ENCODE results near the gene AGAP3.

The AGAP3 gene

GRCh38 chr7:151115836-151116418 is 29.7 kb downstream of the AGAP3 start:
- no peak for TF ChIP-seq TAF1 (IDR thresholded peaks at IDR 0.05; ENCODE audit: borderline replicate concordance, insufficient read depth, low read length)

- TF ChIP-seq POLR2AphosphoS5 (IDR thresholded peaks at IDR 0.05; ENCODE audit: low read depth, low read length) (no peak), FOXP2 (optimal IDR thresholded peaks at IDR 0.05; ENCODE audit: borderline replicate concordance, extremely low read depth, extremely low read length, insufficient read depth) (no peak), TAF1 (IDR thresholded peaks at IDR 0.05; ENCODE audit: borderline replicate concordance, insufficient read depth, low read length) (no peak), SIN3A (IDR thresholded peaks at IDR 0.05; ENCODE audit: borderline replicate concordance, insufficient read depth, low read length) (no peak), REST (IDR thresholded peaks at IDR 0.05; ENCODE audit: insufficient read depth in 1 of 2, low read depth in 2 of 2, low read length in 2 of 2) (no peak)
These were observed 30.5 kb downstream of the AGAP3 start for GRCh38 chr7:151116603-151117440.

GRCh38 chr7:151117565-151117964 is 31.3 kb downstream of the AGAP3 start:
- TF ChIP-seq SIN3A (IDR thresholded peaks at IDR 0.05; ENCODE audit: borderline replicate concordance, insufficient read depth, low read length) = no peak
- no peak for TF ChIP-seq FOXP2 (optimal IDR thresholded peaks at IDR 0.05; ENCODE audit: borderline replicate concordance, extremely low read depth, extremely low read length, insufficient read depth)
- no peak for TF ChIP-seq POLR2AphosphoS5 (IDR thresholded peaks at IDR 0.05; ENCODE audit: low read depth, low read length)
- TF ChIP-seq TAF1 (IDR thresholded peaks at IDR 0.05; ENCODE audit: borderline replicate concordance, insufficient read depth, low read length) = no peak
- TF ChIP-seq REST (IDR thresholded peaks at IDR 0.05; ENCODE audit: insufficient read depth in 1 of 2, low read depth in 2 of 2, low read length in 2 of 2) = no peak

- no peak for TF ChIP-seq TAF1 (IDR thresholded peaks at IDR 0.05; ENCODE audit: borderline replicate concordance, insufficient read depth, low read length)
- TF ChIP-seq FOXP2 (optimal IDR thresholded peaks at IDR 0.05; ENCODE audit: borderline replicate concordance, extremely low read depth, extremely low read length, insufficient read depth) = no peak
- TF ChIP-seq SIN3A (IDR thresholded peaks at IDR 0.05; ENCODE audit: borderline replicate concordance, insufficient read depth, low read length) = no peak
- no peak for TF ChIP-seq POLR2AphosphoS5 (IDR thresholded peaks at IDR 0.05; ENCODE audit: low read depth, low read length)
- no peak for TF ChIP-seq REST (IDR thresholded peaks at IDR 0.05; ENCODE audit: insufficient read depth in 1 of 2, low read depth in 2 of 2, low read length in 2 of 2)
These were observed 32.1 kb downstream of the AGAP3 start for GRCh38 chr7:151118108-151119054.

GRCh38 chr7:151119055-151119415 is 32.8 kb downstream of the AGAP3 start:
- no peak for TF ChIP-seq FOXP2 (optimal IDR thresholded peaks at IDR 0.05; ENCODE audit: borderline replicate concordance, extremely low read depth, extremely low read length, insufficient read depth)
- TF ChIP-seq TAF1 (IDR thresholded peaks at IDR 0.05; ENCODE audit: borderline replicate concordance, insufficient read depth, low read length) = no peak
- no peak for TF ChIP-seq POLR2AphosphoS5 (IDR thresholded peaks at IDR 0.05; ENCODE audit: low read depth, low read length)
- no peak for TF ChIP-seq SIN3A (IDR thresholded peaks at IDR 0.05; ENCODE audit: borderline replicate concordance, insufficient read depth, low read length)
- TF ChIP-seq REST (IDR thresholded peaks at IDR 0.05; ENCODE audit: insufficient read depth in 1 of 2, low read depth in 2 of 2, low read length in 2 of 2) = no peak

Measured in PFSK-1 (cell line).